OCI-LY3 (cell line): ENCODE measurements around the gene CAB39.

Experiments
- EZH2phosphoT487 ChIP-seq: fragments of 200-600 bp; shearing (Covaris generic); IDR thresholded peaks from 2 replicates; pipeline ENCODE4 v1.6.1; 2018; ENCODE audit warnings: antibody characterized with exemption, mixed run types, low read depth
- TF ChIP-seq, protein P1 (sequence below): fragments of 200-600, 300-600 bp; sonication (generic); IDR thresholded peaks from 2 replicates; pipeline ENCODE4 v1.5.1; 2014; ENCODE audit warnings: antibody characterized with exemption, low read length, low read depth

DNA sequence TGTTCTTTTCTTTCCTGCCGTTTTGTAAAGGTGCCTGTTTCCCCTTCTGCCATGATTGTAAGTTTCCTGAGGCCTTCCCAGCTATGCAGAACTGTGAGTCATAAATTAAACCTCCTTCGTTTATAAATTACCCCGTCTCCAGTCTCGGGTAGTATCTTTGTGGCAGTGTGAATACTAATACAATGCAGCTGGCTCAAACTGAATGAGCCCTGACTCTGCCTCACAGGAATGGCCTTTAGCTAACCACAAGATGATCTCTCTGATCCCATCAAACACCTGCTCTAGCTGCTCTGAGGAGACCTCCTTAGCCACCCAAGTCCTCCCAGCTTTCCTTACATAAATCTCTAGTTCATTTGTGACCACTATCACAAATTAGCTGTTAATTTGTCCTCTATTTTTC, 41.5 kb upstream of the CAB39 start:
- TF ChIP-seq, protein P1, sequence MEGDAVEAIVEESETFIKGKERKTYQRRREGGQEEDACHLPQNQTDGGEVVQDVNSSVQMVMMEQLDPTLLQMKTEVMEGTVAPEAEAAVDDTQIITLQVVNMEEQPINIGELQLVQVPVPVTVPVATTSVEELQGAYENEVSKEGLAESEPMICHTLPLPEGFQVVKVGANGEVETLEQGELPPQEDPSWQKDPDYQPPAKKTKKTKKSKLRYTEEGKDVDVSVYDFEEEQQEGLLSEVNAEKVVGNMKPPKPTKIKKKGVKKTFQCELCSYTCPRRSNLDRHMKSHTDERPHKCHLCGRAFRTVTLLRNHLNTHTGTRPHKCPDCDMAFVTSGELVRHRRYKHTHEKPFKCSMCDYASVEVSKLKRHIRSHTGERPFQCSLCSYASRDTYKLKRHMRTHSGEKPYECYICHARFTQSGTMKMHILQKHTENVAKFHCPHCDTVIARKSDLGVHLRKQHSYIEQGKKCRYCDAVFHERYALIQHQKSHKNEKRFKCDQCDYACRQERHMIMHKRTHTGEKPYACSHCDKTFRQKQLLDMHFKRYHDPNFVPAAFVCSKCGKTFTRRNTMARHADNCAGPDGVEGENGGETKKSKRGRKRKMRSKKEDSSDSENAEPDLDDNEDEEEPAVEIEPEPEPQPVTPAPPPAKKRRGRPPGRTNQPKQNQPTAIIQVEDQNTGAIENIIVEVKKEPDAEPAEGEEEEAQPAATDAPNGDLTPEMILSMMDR = no peak
- no peak for TF ChIP-seq EZH2phosphoT487
